K562 (cell line): Measurements from ENCODE around the gene CCNL2. TPM values are rescaled to one million over a fixed set of nuclear protein-coding genes. Genes with fewer than 3 reads are reported as not detected.
A peak's percentile ranks its signal among the peaks of the same experiment; 100 is the strongest.

Source experiments
- ARID1B ChIP-seq: fragments of 450-650 bp; IDR thresholded peaks from 2 replicates; pipeline ENCODE4 v1.6.1; 2016; ENCODE audit warnings: antibody characterized with exemption, mild to moderate bottlenecking, inconsistent platforms
- C11orf30 ChIP-seq: fragments of 450-650 bp; IDR thresholded peaks from 2 replicates; pipeline ENCODE4 v1.6.1; 2016; ENCODE audit warnings: low read depth, mild to moderate bottlenecking
- EGR1 ChIP-seq: fragments of 450-650 bp; conservative IDR thresholded peaks from 2 replicates; pipeline ENCODE4 v1.6.1; 2017; ENCODE audit warnings: mild to moderate bottlenecking
- ELF4 ChIP-seq: fragments of 450-650 bp; formaldehyde crosslinking; IDR thresholded peaks from 2 replicates; pipeline ENCODE4 v1.4.0; 2022; ENCODE audit warnings: missing genetic modification characterization
- HIVEP1 ChIP-seq: fragments of 250-450 bp; sonication (Bioruptor Pico); IDR thresholded peaks from 2 replicates; pipeline ENCODE4 v1.4.0; 2020; ENCODE audit warnings: mild to moderate bottlenecking
- LCOR ChIP-seq: sonication (generic); formaldehyde crosslinking; IDR thresholded peaks from 2 replicates; pipeline ENCODE4 v1.8.0; 2022; ENCODE audit warnings: mild to moderate bottlenecking, missing genetic modification reagents
- MTA1 ChIP-seq: fragments of 450-650 bp; IDR thresholded peaks from 2 replicates; pipeline ENCODE4 v1.6.1; 2017; ENCODE audit warnings: borderline replicate concordance
- MYC ChIP-seq, 2 experiments: fragments of 250-450 bp in 1 of 2; sonication (Bioruptor Pico) in 1 of 2; IDR thresholded peaks; 2 replicates each; pipeline versions ENCODE4 v1.5.1 to v1.6.1; 2012 to 2021; ENCODE audit warnings: low read depth in 2 of 2, borderline replicate concordance in 1 of 2, improper control_type of control experiment in 1 of 2, low read length in 1 of 2, mild to moderate bottlenecking in 1 of 2, moderate library complexity in 1 of 2
- NFE2L1 ChIP-seq: fragments of 450-650 bp; IDR thresholded peaks from 2 replicates; pipeline ENCODE4 v1.6.1; 2016; ENCODE audit warnings: missing genetic modification characterization, low read depth, mild to moderate bottlenecking, missing compliant biosample characterization, moderate library complexity, borderline replicate concordance
- NR2F6 ChIP-seq: fragments of 450-650 bp; formaldehyde crosslinking; IDR thresholded peaks from 2 replicates; pipeline ENCODE4 v1.4.0; 2020; ENCODE audit warnings: mild to moderate bottlenecking
- PHF21A ChIP-seq: fragments of 450-650 bp; IDR thresholded peaks from 2 replicates; pipeline ENCODE4 v1.6.1; 2017; ENCODE audit warnings: low read depth, borderline replicate concordance
- PRPF4 ChIP-seq: fragments of 200-400 bp; formaldehyde crosslinking; IDR thresholded peaks from one replicate; pipeline ENCODE4 v1.6.1; 2017; ENCODE audit warnings: low read length, low read depth, mild to moderate bottlenecking; ENCODE audit not compliant: insufficient read depth, poor library complexity, severe bottlenecking
- PYGO2 ChIP-seq: fragments of 450-650 bp; IDR thresholded peaks from 2 replicates; pipeline ENCODE4 v1.6.1; 2016; ENCODE audit warnings: mild to moderate bottlenecking, missing genetic modification characterization, moderate library complexity, missing compliant biosample characterization
- TGIF2 ChIP-seq: sonication (generic); formaldehyde crosslinking; IDR thresholded peaks from 2 replicates; pipeline ENCODE4 v1.8.1; 2022; ENCODE audit warnings: mild to moderate bottlenecking, missing genetic modification reagents, moderate library complexity
- ZNF277 ChIP-seq: fragments of 250-450 bp; sonication (Bioruptor Pico); IDR thresholded peaks from 2 replicates; pipeline ENCODE4 v1.8.0; 2022; ENCODE audit warnings: inconsistent platforms, mild to moderate bottlenecking, moderate library complexity, borderline replicate concordance
- ZNF280A ChIP-seq: fragments of 450-650 bp; IDR thresholded peaks from 2 replicates; pipeline ENCODE4 v1.6.1; 2018; ENCODE audit warnings: mild to moderate bottlenecking, low read depth; ENCODE audit not compliant: partially characterized antibody
- ZNF3 ChIP-seq: fragments of 250-450 bp; sonication (Bioruptor Pico); IDR thresholded peaks from 2 replicates; pipeline ENCODE4 v1.5.0; 2021; ENCODE audit warnings: mild to moderate bottlenecking, moderate library complexity
- ZNF740 ChIP-seq, 3 experiments: fragments of 200-800 bp in 1 of 3; sonication (Bioruptor generic) in 1 of 3; sonication (generic) in 1 of 3; formaldehyde crosslinking in 1 of 3; IDR thresholded peaks; 2 replicates each; pipeline versions ENCODE4 v1.6.1 to v1.8.0; 2016 to 2022; ENCODE audit warnings: mild to moderate bottlenecking in 2 of 3, missing compliant biosample characterization in 2 of 3, missing genetic modification characterization in 2 of 3, missing genetic modification reagents in 1 of 3
- ZZZ3 ChIP-seq: fragments of 450-650 bp; IDR thresholded peaks from 2 replicates; pipeline ENCODE4 v1.6.1; 2016; ENCODE audit warnings: antibody characterized with exemption, mild to moderate bottlenecking, moderate library complexity
- polyA plus RNA-seq, 8 experiments: library from polyadenylated mRNA; depleted of rRNA in 4 of 8; stranded (reverse) in 5 of 8; unstranded in 3 of 8; fragments of >200 nt; fragmentation: Nextera tagmentation in 2 of 8; fragmentation: Illumina TruSeq in 1 of 8; extraction: Ambion mirVana in 2 of 8; extraction: Trizol in 1 of 8; gene quantifications; 2 replicates each; pipeline versions ENCODE4 v1.2.1 to v1.2.3, GENCODE V29; 2011 to 2014; ENCODE audit warnings: inconsistent platforms in 1 of 8, missing spikeins in 1 of 8
- total RNA-seq, 7 experiments: library from RNA; depleted of rRNA in 6 of 7; stranded (reverse); fragments of >200 nt in 6 of 7; fragmentation: Illumina TruSeq in 2 of 7; extraction: Trizol in 2 of 7; gene quantifications; 2 replicates each; pipeline versions ENCODE4 v1.2.1 to v1.2.3, GENCODE V29; 2011 to 2021; ENCODE audit warnings: low replicate concordance in 1 of 7
- TF ChIP-seq, protein P1 (sequence below): fragments of 450-650 bp; IDR thresholded peaks from 2 replicates; pipeline ENCODE4 v1.6.1; 2018; ENCODE audit not compliant: partially characterized antibody

The CCNL2 gene
- total and polyA plus RNA-seq, 9 of the 15 experiments (the other 6 are each of a cell fraction or from before 2014, with no cell fraction given) = 2.8 to 287 (median 94.5) TPM

DNA sequence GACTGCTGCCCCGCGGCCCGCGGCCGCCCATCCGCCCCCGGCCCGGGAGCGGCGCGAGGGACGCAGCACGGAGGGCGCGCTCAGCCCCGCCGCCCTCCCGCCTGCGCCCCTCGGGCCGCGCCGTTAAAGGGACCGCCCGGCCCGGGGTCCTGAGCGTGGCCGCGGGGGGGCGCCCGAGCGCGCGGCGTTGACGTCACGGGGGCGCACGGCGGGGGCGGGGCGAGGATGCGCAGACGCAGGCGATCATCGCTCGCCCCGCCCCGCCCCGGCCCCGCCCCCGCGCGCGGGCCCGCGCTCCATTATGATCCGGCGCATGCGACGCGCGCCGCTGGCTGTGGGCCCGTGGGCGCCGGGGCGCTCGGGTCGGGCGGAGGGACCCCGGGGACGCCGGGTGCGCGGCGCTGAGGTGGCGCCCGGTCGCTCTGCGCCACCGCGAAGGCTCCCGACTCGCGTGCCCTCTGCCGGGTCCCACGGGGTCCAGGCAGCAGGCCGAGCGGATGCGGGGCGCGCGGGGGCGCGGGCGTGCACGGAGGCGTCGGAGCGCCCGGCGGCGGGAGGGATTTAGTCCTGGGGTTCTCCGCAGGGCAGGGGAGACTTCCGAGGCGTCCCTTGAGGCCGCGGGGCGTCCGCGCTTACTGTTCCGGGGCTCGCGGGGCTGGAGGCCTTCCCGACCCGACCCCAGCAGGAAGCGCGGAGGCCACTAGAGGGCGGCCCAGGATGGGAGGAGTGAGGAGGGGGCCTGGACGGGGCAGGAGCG lies 49.7 kb downstream of the CCNL2 start, which contains the start of gene DVL1 (continued):
- TF ChIP-seq ZNF3 (CRISPR knock-in tag) (no peak), MTA1 (no peak), ARID1B (no peak), ZZZ3 (no peak), HIVEP1 (no peak), ZNF280A (no peak), NFE2L1 (tag) (no peak), NR2F6 (CRISPR knock-in tag) (no peak), ZNF740 (CRISPR knock-in tag; IDR thresholded peaks at IDR 0.05) (peak; percentile 93), ZNF740 (tag; IDR thresholded peaks at IDR 0.05) (peak in 1 of 2 experiments; percentile 47; a peak in 1 of 4 replicates), PRPF4 (no peak), C11orf30 (no peak), ELF4 (no peak), LCOR (no peak), TGIF2 (no peak), ZNF277 (no peak), PYGO2 (no peak), MYC (IDR thresholded peaks at IDR 0.05; ENCODE audit: low read depth, low read length) (no peak), MYC (CRISPR knock-in tag; IDR thresholded peaks at IDR 0.05; ENCODE audit: borderline replicate concordance, low read depth) (no peak), EGR1 (peak; percentile 71), PHF21A (no peak)
- TF ChIP-seq, protein P1, sequence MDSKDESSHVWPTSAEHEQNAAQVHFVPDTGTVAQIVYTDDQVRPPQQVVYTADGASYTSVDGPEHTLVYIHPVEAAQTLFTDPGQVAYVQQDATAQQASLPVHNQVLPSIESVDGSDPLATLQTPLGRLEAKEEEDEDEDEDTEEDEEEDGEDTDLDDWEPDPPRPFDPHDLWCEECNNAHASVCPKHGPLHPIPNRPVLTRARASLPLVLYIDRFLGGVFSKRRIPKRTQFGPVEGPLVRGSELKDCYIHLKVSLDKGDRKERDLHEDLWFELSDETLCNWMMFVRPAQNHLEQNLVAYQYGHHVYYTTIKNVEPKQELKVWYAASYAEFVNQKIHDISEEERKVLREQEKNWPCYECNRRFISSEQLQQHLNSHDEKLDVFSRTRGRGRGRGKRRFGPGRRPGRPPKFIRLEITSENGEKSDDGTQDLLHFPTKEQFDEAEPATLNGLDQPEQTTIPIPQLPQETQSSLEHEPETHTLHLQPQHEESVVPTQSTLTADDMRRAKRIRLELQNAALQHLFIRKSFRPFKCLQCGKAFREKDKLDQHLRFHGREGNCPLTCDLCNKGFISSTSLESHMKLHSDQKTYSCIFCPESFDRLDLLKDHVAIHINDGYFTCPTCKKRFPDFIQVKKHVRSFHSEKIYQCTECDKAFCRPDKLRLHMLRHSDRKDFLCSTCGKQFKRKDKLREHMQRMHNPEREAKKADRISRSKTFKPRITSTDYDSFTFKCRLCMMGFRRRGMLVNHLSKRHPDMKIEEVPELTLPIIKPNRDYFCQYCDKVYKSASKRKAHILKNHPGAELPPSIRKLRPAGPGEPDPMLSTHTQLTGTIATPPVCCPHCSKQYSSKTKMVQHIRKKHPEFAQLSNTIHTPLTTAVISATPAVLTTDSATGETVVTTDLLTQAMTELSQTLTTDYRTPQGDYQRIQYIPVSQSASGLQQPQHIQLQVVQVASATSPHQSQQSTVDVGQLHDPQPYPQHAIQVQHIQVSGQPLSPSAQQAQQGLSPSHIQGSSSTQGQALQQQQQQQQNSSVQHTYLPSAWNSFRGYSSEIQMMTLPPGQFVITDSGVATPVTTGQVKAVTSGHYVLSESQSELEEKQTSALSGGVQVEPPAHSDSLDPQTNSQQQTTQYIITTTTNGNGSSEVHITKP = no peak
